Measurements from ENCODE around the gene CHD6.

The CHD6 gene

DNA sequence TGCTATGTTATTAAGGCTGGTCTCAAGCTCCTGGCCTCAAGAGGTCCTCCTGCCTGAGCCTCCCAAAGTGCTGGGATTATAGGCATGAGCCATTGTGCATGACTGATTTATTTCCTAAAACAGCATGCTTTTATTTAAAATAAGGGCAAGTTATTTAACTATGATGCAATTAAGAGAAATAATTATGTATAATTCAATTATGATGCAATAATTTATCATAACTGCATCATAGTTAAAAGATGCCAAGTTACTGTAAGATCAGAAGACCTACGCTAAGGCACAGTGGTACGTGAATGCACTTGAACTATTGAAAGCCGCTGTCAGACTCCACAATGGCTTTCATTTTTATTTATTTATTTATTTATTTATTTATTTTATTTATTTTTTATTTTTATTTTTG lies 227.3 kb downstream of the CHD6 start:
- no peak for DNase-seq

DNA sequence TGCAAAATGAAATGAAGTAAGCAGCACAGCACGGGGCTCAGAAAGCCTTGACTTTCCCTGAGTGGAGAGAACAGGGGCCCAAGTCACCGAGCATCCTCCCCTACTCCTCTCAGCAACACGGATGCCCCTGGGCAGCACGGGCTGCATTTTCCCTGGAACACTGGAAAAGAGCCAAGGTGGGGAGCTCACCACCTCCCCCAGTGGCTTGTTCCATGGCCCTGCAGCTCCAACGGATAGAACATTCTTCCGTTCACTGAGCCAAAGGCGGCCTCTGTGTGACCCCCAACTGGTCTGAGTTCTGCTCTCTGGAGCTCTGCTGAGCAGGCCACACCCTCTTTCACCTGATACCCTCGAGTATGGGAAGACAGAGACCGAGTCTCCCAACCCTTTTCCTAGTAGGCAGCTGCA lies 230.7 kb downstream of the CHD6 start:
- DNase-seq = no peak

DNA sequence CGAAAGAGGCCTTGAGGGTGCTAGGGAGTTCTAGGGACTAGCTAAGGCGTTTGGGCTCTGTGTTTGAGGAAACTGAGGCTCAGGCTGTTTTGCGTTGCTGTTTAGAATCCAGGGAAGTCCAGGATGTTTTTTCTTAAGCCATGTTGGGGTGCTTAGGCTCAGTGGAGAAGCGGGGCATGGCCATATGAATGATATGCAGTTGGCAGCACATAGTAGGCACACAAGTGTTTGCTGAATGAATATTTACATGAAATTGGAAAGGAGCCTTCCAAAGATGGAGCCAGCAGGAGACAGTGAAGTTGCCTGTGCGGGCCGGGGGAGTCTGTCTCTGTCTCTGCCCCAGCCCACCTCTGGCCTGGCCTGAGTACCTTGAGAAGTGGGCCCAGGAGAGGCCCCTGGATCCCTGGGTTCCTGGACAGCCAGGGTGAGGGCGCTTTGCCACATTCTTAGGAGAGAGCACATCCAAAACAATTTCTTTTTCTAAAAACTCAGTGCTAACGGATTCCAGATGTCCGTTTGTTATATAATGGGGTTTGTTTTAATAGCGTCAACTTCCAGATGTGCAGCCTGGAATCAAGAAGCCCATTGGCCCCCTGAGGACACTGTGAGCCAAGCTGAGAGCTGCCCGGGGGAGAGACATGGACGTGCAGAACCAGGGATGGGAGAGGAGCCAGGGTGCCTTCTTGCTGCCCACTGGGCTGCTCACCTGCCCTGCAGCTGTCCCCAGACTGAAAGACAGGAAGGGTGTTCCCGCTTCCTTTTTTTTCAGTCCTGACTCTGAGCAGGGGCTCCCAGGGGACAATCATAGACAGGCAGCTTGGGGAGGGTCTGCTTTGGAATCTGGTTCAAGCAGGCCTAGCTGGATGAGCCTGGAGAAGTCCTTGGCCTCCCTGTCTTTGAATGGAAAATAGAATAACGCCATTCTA lies 231.4 kb downstream of the CHD6 start:
- no peak for DNase-seq

DNA sequence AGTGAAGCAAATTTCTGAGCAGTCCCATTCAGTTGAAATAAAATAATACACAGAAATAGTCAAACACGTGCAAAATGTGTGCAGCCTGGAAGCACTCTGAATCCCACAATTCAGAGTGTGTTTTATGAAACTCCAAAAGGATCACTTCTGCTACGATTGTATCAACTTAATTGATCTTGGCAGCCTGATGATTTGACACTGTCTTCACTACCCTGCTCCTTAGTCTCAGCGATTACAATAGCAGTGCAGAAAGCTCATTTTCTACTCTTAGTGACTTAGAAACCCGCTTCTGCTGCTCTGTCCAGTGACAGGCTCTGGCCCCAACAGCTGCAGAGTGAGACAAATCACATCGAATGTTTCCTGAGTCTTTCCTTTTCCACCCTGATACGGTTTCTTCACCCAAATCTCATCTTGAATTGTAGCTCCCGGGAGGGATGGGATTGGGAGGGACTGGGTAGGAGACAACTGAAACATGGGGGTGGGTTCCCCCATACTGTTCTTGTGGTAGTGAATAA lies 235.3 kb downstream of the CHD6 start:
- no peak for DNase-seq

DNA sequence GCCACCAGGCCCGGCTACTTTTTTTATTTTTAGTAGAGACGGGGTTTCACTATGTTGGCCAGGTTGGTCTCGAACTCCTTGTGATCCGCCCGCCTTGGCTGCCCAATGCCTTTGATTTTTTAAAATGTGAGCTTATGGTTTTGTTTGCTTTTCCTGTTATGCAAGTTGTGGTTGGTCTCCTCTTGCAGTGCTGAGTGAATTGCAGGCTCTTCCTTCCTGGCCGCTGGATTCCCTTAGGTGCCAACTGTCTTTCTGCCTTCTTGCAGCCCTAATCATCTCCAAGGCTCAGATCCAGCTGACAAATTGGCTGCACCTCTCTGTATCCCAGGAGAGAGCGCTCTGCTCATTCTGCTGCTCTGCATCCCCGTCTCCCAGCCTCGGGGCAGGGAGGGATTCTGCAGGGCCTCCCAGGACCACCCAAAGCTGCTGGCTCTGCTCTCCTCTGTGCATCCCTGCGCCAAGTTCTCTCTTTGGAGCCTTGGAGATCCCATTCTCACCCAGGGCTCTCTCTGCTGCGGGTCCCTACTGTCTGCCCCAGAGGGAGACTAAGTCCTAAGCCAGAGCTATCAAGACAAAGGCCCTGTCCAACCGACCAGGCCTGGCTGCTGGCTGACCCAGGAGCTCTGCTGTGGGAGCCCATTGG lies 237.5 kb downstream of the CHD6 start:
- no peak for DNase-seq

DNA sequence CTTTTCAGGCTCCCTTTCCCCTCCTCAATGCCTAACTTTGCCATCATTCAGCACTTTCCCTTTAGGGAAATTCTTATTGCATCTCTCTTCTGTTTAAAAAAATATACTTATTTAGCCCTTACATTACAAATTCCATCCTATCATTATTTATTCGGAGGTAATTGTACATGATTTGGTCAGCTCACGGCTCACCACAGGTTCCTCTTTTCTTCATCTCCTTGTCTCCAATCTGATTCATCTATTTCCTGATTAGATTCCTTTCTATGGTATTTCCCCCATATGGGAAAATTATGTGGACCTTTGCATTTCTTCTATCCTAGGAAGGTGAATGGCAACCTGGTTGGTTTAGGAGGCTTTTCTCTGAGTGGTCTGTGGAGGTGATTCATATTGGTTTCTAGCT lies 238.6 kb downstream of the CHD6 start:
- no peak for DNase-seq

DNA sequence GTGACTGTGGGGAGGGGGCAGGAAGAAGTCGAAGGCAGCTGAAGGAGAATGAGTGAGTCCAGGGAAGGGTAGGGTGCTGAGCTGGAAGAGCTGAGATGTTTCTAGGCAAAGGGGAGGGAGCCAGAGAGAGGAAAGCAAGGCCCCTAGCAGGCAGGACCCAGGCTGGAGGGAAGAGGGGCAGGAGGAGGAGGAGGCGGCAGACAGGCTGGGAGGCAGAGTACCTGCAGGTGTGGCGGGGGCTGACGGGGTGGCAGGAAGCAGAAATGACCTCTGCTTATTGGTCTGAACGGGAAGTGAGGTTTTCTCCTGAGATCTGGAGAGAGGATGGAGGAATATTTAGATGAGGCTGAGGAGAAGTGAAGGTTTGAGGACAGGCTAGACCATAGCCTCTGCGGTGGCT lies 240.9 kb downstream of the CHD6 start:
- DNase-seq = no peak

DNA sequence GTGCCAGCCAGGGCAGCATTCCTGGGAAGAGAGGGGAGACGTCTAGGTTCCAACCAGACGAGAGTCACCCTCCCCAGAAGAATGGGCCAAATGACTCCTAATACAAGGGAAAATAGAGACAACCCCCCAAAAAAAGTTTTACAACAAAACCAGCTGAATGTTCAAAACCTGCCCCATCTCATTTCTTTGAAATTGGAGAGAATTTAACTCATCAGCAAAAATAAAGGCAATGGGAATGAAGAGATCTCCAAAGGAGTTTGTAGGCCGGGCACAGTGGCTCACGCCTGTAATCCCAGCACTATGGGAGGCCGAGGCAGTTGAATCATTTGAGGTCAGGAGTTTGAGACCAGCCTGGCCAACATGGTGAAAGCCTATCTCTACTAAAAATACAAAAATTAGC lies 241.8 kb downstream of the CHD6 start:
- DNase-seq = no peak

DNA sequence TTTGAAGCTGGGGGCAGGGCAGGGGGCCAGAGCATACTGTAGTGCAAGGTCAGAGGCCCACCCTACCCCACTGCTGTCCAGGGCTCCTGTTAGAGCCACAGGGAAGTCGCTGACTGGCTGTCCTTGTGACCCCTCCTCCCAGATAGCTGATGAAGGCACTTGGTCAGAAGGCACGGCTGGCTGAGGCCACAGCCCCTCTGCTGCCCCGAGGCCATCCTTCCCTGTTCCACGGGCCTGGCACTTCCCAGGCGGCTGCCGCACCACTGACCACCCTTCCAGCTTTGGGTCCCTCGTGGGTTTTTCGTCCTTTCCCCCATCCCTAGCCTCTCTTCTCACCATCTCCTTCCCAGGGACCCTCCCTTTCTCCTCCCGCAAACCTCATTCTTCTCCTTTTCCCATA lies 242.3 kb downstream of the CHD6 start:
- DNase-seq = no peak

DNA sequence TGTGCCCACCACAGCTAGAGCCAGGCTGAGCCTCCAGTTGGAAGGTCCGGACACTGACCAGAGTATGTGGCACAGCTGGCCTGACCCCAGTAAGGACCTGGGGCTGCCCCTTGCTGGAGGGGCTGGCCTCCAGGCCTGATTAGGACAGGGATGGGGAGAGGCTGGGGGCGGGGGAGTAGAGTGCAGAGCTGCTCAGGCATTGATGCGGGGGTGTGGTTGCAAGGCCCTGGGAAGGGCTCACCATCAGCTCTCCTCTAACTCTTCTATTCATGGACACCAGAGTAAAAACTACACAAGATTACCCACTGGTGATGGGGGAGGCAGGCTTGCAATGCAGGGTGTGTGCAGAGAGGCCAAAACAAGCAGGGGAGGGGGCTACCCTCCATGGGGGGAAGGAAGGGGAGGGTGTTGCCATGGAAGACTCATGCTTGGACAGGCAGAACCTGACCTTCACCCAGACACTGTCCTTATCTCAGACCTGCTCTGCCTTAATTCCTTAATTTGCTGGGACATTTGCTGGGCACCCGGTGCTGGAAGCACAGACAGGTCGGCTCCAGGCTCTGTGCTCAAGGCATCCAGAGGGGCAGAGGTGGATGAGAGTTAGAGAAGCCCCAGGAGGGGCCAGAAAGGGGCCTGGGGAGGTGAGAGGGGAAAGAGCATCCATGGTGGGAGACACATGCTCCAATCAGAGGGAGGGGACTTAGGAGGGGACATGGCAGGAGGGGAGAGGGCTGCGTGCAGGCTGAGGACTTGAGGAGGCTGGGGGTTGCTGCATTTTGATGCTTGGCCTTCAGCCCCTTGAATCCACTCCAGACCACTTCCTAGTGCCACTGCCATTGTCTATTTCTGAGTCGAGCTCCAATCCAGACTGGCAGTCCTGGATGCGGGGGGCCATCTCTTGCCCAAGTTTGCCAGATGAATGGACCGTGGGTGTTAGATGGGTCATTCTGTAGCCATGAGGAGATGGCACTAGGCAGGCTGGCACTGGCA lies 244.0 kb downstream of the CHD6 start:
- no peak for DNase-seq

DNA sequence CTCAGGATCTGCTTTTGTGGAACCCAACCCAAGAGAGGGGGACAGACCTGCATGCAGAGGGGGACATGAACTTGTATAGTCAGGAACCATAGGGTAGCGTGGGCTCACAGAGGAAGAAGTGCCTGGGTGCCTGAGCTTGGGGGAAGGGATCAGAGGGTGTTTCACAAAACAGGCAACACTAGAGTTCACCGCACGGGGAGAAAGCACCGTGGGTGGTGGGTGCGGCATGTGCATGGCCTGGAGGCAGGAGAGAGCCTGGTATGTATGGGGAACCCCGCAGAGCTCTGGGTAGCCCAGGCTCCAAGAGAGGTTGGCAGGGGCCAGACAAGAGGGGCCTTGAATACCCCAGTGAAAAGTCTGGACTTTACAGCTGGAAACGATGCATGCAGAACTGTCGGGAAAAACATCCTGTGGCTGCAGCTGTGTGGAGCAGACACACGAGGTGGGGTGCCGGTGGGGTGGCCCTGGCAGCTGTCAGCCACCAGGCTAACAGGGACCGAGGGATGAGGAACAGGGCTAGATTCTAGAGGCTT lies 244.9 kb downstream of the CHD6 start:
- no peak for DNase-seq

DNA sequence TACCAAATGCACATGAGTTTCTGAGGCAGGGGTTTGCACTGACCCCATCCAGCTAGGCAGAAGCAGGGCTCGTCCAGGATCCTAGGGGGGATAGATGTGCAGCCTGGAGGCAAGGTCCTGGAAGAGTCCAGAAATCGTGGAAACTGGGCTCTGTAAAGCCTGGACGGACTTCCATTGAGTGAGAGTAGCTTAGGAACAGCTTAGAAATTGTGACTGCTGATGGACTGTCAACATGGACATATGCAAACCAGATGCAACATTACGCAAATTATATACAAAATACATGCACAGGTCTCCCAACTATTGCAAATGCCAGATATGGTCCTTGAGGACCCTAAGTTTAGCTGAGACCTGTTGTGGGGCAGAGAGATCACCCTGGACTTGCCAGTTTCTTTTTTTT lies 246.8 kb downstream of the CHD6 start:
- no peak for DNase-seq

DNA sequence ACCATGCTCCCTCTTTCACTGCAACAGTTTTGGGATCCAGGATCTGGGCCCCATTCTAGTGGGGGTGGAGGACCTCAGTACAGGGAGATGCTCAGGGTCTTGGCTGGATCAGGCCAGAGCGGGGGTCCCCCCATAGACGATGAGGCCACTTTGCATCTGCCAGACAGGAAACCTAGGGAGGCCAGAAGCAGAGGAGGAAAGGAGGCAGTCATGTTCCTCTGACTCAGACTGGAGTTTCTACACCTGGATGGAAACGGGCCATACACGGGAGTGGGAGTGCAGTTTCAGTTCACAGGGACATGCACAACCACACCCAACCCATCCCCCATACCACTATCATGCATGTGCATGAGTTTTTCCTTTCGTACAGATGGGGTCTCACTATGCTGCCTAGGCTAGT lies 248.0 kb downstream of the CHD6 start:
- DNase-seq = no peak

DNA sequence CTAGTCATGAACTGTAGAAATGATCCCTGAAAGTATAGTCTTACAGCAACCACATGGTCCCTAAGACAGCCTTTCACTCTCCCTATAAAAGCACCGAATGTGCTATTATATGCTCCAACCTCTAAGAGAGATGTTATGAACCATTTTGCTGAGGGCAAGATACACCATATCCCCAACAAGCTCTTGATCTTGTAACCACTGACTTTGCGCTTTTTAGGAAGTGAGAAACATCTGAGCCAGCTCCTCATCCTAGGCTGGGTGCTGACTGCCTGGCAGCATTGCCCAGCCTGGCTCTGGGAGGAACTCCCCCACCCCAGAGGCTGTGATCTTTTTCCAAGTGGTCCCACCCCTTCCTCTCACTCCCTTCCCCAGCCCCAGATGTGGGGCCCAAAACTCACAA lies 248.5 kb downstream of the CHD6 start:
- no peak for DNase-seq

DNA sequence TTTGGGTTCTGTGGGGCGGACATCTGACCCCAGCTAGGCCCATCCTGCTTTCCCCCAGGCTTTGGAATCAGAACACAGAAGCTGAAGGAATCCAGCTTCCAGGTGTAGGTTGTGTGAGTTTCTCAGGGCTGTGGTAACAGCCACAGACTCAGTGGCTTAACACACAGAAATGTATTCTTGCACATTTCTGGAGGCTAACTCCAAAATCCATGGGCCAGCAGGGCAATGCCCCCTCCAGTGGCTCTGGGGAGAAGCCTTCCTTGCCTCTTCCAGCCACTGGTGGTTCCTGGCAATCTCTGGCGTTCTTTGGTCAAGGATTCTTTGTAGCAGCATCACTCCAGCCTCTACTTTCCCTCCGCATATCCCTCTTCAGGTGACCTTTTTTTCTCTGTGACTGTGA lies 250.2 kb downstream of the CHD6 start:
- no peak for DNase-seq

DNA sequence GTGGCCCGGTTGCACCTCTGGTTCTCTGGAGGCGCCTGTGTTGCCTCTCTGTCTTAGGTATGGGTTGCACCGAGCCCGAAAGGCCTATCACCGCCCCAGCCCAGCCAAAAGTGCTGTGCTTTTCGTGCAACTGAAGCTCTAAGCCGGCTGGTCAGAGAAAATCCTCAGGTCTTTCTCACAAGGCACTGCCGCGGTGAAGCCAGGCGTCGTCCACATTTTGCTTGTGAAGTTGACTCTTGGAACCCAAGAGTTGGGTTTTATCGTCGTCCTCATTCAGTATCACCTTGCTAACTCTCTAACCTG lies 250.8 kb downstream of the CHD6 start:
- no peak for DNase-seq

DNA sequence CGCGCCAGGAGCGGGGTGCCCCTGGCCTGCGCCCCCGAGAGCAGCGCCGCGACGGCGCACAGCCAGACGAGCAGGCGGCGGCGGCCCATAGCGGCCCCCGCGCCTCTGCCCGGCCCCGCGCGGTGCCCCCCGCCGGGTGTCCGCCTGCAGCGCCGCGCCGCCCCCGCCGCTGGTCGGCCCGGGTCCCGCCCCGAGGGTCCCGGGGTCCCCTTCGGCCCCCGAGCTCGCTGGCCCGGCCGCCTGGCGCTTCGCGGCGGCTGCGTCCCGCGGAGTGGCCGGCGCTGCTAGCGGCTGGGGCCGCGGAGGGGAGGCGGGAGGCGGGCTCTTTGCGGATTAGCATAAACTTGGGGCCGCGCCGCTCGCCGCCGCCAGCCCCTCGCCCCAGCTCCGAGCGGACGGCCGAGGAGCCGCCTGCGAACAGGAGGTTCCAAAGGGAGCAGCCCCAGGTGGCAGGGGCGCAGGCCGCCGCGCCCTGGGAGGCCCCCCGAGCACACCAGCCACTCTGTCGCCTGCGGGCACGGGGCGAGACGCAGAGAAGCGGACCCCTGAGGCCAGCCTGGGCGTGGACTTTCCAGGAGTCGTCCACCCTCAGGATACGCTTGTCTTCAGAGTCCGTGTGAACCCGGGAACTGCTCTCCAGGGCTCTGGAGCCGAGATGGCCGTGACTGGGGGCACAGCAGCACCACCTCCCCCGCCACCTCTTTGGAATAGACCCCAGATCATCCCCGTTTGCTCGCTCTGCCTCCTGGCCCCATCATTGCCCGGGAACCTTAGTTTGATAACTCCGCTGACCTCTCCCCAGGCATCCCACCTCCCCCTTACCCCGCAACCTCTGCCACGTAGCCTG lies 251.4 kb downstream of the CHD6 start, which contains the start of gene EMILIN3:
EMILIN3 (minus strand) TSS at position 273 of the 847 bp plus-strand sequence; CDS start at position 89, 184 bp downstream.
- DNase-seq = no peak

DNA sequence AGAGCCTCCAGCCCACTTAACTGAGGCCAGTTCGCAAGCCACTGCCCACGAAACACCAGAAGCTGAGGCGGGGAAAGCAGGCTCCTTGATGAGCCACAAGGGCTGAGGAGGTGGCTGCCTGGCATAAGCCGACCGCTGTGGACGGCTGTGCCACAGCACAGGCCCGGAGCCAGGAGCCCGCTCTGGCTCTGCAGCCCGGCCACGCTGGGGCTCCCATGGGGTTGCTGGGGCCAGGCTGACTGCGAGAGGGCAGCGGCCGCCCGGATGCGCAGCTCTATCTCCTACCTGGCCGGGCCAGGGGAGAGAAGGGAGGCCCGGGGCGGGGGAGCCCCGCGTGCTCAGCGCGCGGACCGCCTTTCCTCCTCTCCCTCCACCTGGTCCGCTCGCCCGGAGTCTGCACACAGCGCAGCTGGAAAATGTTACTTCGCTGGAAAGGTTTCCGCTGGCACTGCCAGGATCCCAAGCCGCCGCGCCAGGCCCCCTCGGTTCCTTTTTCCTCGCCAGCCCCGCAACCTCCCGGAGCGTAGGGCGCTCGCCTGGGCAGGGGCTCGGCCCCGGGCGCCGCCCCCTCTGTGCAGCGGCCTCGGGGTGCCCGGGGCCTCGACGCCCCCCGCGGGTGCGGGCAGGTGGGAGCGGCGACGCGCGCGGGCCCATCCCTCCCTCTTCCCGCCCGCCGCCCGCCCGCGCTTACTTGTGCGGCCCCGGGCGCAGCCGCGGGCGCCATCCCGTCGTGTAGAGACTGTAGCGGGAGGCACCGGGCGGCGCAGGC lies 252.2 kb downstream of the CHD6 start:
- no peak for DNase-seq

DNA sequence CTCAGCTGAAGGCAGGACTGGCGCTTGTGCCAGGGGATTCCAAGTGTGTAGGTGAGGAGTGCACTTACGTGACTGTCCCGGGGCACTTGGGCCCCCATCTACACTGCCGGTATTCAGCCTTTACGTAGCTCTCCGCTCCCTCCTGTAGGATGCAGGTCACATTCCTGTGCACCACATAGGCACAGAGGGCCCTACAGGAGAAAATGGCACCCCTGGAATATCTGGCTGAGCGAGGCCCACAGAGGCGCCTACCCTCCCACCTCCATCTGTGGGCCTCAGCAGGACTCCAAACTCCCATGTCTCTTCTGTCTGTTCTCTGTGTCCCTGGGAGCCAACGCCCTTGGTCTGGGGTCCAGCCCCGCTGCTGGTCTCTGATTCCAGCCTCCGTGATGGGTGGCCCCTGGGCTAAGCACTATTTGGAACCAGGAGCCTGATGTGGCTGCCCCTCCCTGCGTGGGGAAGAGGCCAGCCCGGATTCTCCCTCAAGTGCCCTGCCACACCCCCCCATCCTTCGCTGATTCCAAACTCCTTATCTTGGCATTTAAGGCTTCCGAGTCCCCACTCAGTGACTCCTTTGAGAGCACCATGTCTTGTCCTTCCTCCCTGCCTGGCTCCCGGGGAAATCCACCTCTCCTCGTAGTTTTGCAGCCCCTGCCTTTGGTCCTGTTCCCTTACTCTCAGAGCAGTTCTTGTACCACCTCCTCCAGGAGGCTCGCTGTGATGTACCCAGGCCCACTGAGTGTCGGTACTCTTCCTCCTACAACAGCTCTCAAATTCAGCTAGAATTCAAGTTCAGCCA lies 253.0 kb downstream of the CHD6 start:
- DNase-seq = no peak

DNA sequence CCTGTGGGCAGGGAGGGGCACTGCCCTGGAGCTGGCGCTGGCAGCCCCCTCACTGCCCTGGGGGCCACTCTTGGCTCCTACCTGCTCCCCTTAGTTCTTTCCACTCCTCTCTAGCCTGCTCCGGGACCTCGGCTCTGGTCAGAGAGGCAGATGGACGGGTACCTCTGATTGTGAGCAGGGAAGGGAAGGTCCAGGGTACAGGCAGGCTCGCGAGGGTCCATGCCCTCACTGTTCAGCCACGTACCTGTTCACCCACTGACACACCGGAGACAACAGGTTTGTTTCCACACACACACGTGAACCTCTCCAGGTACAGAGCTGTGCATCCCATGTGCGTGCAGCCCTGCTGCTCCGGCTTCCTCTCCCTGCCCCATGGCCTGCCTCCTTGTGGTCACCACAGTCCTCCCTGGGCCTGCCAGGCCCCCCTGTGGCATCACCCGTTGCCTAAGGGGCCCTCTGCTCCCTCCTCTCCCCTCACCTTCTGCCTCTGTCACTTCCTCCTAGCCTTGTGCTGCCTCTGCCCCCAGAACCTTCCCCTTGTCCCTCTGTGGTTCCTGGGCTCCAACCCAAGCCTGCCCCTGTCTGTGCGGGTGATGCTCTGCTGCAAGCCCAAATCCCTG lies 253.8 kb downstream of the CHD6 start:
- DNase-seq = no peak
